HG02885 (cell line): ENCODE measurements around the gene HCAR3.
"Not testable (repeated sequence)": the region's sequence is repeated elsewhere in the genome, so short reads cannot be mapped to it uniquely, and the experiment has no call there.

Experiments
- ATAC-seq: cut with Tn5 transposase; IDR thresholded peaks from one replicate; pipeline ENCODE4 v1.9.1; 2021; ENCODE audit warnings: mild to moderate bottlenecking; ENCODE audit not compliant: unreplicated experiment, poor library complexity

Gene HCAR3

DNA sequence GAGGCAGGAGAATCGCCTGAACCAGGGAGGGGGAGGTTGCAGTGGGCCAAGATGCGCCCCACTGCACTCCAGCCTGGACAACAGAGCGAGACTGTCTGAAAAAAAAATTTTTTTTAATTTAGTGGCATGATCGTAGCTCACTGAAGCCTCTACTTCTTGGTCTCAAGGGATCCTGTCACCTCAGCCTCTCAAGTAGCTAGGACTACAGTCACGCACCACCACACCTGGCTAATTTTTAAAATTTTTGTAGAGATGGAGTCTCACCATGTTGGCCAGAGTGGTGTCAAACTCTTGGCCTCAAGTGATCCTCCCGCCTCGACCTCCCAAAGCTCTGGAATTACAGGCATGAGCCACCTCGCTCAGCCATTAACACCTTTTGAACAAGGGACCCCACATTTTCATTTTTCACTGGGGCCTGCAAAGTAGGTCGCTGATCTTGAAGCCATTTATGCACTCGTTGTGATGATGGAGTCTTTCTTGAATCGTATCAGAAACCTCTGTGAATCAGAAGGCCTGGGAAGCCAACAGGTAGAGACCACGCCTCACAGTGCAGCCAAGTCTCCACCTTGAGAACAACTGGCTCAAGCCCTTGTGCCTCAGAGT, 8.1 kb upstream of the HCAR3 start:
- ATAC-seq: no peak

- no peak for ATAC-seq
Measured at GRCh38 chr12:122722387-122722786, 5.8 kb upstream of the HCAR3 start.

DNA sequence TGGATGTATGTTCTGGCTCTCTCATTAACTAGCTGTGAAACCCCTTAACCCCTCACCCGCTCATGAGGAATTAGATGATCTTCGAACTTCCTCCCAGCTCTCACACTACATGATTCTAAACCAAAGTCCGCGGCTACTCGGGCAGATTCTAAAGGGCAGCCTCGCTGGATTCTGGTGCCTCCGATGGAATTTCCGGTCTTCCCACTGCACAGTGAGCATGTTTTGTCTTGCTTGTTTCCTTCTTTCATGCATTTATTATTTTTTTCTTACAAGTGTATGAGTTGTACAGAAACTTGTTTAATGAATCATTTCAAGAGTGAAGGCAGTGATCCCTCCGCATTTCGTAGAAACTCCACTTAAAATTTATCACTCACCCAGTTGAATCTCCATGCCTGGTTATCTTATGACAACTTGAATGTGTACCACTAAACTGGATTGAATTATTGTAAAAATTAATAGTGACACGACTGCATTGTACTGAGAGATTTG, 4.5 kb upstream of the HCAR3 start:
- no peak for ATAC-seq

DNA sequence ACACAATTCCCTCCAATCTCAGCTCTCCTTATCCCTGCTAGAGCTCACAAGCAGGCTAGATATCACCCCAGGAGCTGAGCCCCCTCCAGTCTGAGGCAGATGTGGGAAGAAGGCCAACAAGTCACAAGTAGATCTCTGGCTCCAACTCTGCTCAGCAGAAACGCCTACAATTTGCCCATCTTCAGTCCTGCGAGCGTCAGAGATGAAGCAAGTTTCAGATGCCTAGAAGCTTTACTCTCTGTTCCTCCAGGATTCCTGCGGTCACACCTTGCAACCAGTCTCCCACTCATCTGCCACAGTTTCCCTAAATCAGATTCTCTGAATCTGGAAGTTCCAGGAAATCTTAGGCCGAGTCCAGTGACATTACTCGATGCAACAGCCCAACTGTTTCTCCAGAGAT, 1.4 kb downstream of the HCAR3 start:
- not testable (repeated sequence) for ATAC-seq

GRCh38 chr12:122713491-122714188, 3.0 kb downstream of the HCAR3 start:
- ATAC-seq: not testable (repeated sequence)

GRCh38 chr12:122711266-122711665, 5.3 kb downstream of the HCAR3 start:
- not testable (repeated sequence) for ATAC-seq

- not testable (repeated sequence) for ATAC-seq
Measured at GRCh38 chr12:122710341-122710740, 6.3 kb downstream of the HCAR3 start.

GRCh38 chr12:122709287-122709686, 7.3 kb downstream of the HCAR3 start:
- not testable (repeated sequence) for ATAC-seq

GRCh38 chr12:122703841-122704240, 12.8 kb downstream of the HCAR3 start:
- ATAC-seq: not testable (repeated sequence)

DNA sequence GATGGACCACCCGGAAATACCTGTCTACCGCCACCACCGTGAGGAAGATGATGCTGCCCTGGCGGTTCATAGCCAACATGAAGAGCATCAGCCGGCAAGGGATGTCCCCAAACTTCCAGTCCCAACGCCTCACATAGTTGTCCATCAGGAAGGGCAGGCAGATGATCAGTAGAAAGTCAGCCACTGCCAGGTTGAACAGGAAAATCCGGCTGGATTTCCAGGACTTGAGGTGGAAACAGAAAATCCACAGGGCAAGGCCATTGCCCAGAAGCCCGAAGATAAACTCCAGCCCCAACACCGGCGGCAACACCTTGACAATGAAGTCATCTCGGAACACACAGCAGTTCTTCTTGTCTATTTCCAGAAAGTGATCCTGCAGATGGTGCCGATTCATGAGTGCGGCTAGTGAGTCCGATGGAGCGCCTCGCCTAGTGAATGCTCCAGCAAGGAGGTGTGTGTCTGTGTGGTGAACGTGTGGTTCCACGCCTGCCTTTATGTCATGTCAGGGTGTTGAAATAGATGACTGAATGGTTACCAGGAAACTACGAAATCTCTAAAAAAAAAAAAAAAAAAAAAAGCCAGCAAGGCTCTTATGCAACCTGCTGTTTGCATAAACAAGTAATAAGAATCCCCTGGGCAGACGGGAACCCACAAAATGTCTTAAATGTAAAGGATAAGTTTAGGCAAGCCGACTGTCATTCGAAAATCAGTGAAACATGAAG, 13.6 kb downstream of the HCAR3 start, which contains the start of gene HCAR2:
TSS of gene HCAR2 (minus strand) at position 468 of the 722 bp plus-strand sequence. CDS start at position 394, 74 bp downstream.
- not testable (repeated sequence) for ATAC-seq

DNA sequence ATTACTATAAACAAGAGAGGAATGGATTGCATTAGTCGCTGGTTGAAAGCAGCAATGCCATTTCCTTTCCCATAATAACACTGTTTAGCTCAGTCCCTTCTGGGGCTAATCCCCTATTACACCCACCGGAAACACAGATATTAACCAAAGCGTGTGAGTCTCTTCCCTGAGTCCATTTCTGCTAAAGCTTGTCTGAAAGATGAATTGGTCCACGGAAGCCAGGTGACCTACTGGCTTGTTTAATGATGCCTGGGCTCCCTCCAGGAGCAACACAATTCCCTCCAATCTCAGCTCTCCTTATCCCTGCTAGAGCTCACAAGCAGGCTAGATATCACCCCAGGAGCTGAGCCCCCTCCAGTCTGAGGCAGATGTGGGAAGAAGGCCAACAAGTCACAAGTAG, 15.1 kb downstream of the HCAR3 start:
- not testable (repeated sequence) for ATAC-seq

GRCh38 chr12:122700038-122700710, 16.4 kb downstream of the HCAR3 start:
- not testable (repeated sequence) for ATAC-seq

GRCh38 chr12:122696922-122697321, 19.7 kb downstream of the HCAR3 start:
- ATAC-seq: not testable (repeated sequence)

- ATAC-seq: no peak
Measured at GRCh38 chr12:122691566-122691965, 25.0 kb downstream of the HCAR3 start.

DNA sequence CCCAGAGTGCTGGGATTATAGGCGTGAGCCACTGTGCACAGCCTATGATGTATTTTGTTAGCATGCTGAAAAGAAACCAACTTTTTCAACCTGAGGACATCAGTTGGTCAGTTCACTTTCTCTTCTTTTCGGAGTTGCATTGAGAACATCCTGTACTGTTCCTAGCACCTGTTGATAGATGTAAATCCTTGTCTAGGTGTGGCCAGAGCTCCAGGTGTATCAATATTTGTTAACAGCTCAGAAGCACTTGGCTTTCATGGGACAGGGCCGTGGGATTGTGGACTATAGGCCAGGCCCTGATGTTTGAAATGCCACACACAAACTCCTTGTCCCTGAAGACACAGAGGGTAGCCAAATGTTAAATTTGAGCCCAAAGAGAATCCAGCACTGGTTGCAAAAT, 28.3 kb downstream of the HCAR3 start:
- ATAC-seq: no peak

- no peak for ATAC-seq
Measured at GRCh38 chr12:122687086-122687485, 29.5 kb downstream of the HCAR3 start.

GRCh38 chr12:122686538-122686937, 30.1 kb downstream of the HCAR3 start:
- no peak for ATAC-seq

GRCh38 chr12:122684297-122684813, 32.3 kb downstream of the HCAR3 start:
- ATAC-seq: no peak

GRCh38 chr12:122681814-122682213, 34.8 kb downstream of the HCAR3 start:
- ATAC-seq: no peak

DNA sequence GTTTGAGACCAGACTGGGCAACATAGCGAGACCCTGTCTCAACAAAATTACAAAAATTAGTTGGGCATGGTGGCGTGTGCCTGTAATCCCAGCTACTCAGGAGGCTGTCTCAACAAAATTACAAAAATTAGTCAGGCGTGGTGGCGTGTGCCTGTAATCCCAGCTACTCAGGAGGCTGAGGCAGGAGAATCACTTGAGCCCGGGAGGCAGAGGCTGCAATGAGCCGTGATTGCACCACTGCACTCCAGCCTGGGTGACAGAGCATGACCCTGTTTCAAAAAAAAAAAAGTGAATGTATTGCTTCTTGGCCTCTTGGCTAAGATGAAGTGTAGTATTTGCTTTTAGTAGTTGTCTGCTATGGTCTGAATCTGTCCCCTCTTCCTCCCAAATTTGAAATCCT, 35.6 kb downstream of the HCAR3 start:
- ATAC-seq: not testable (repeated sequence)
